ENCODE data around the gene DAB1. TPM values are rescaled to one million over a fixed set of nuclear protein-coding genes. Genes with fewer than 3 reads are reported as not detected.

The DAB1 gene
- total RNA-seq, 4 donors from 2014 or later: 0.22 TPM; not detected in 3

DNA sequence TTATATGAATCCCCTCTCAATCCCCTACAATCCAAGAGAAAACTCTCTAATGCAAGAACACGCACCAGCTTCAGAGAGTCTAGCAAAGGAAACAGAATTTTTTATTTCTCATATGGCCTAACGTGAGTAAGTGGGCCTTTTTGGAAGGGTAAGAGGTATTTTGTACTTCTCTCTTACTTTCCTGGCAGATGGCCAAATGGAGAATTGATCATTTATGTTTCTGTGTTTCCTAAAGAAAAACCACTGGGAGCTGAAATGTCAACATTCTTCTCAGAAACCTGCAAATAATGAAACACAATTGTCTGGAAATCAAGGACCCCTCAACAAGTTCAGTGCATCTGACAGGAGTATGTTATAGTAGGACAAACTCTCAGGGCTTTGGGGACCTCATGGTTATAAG lies 281.7 kb downstream of the DAB1 start:
- no peaks in the 10 kb centered on the region for H3K36me3 ChIP-seq
- H3K9me3 ChIP-seq: no peaks in the 10 kb centered on the region
- H3K27me3 ChIP-seq: no peaks in the 10 kb centered on the region
- no peaks in the 10 kb centered on the region for H3K4me1 ChIP-seq
- ATAC-seq: no peak
- no peak for TF ChIP-seq POLR2A (IDR thresholded peaks at IDR 0.05)
- TF ChIP-seq, protein P1, sequence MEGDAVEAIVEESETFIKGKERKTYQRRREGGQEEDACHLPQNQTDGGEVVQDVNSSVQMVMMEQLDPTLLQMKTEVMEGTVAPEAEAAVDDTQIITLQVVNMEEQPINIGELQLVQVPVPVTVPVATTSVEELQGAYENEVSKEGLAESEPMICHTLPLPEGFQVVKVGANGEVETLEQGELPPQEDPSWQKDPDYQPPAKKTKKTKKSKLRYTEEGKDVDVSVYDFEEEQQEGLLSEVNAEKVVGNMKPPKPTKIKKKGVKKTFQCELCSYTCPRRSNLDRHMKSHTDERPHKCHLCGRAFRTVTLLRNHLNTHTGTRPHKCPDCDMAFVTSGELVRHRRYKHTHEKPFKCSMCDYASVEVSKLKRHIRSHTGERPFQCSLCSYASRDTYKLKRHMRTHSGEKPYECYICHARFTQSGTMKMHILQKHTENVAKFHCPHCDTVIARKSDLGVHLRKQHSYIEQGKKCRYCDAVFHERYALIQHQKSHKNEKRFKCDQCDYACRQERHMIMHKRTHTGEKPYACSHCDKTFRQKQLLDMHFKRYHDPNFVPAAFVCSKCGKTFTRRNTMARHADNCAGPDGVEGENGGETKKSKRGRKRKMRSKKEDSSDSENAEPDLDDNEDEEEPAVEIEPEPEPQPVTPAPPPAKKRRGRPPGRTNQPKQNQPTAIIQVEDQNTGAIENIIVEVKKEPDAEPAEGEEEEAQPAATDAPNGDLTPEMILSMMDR (IDR thresholded peaks at IDR 0.05 in 4 of 5, conservative IDR thresholded peaks at IDR 0.05 in 1 of 5): no peak
- no peak overlapping the region for H3K27ac ChIP-seq
- no peak for DNase-seq
- no peak overlapping the region for H3K4me3 ChIP-seq
- in situ Hi-C loops (cut with MboI; ENCODE audit: low sequenced_read_pairs in 4 of 4) (no loop called here), intact Hi-C loops (cut with DNase I; ENCODE audit: low total_unique reads) (no loop called here)

GRCh38 chr1:57138432-57139078 lies 285.3 kb downstream of the DAB1 start:
- no peaks in the 10 kb centered on the region for H3K27me3 ChIP-seq
- H3K9me3 ChIP-seq: no peaks in the 10 kb centered on the region
- H3K27ac ChIP-seq: no peak overlapping the region
- TF ChIP-seq, protein P1 (IDR thresholded peaks at IDR 0.05 in 4 of 5, conservative IDR thresholded peaks at IDR 0.05 in 1 of 5): no peak
- TF ChIP-seq POLR2A (IDR thresholded peaks at IDR 0.05): no peak
- H3K36me3 ChIP-seq: no peaks in the 10 kb centered on the region
- DNase-seq: no peak
- intact Hi-C loops (cut with DNase I; ENCODE audit: low total_unique reads): no loop called here
- no peaks in the 10 kb centered on the region for H3K4me1 ChIP-seq
- H3K4me3 ChIP-seq: no peak overlapping the region
- in situ Hi-C loops (cut with MboI; ENCODE audit: low sequenced_read_pairs in 4 of 4): no loop called here
- no peak for ATAC-seq

GRCh38 chr1:57137980-57138379 lies 285.9 kb downstream of the DAB1 start:
- no peak for DNase-seq
- ATAC-seq: no peak
- intact Hi-C loops (cut with DNase I; ENCODE audit: low total_unique reads): no loop called here

DNA sequence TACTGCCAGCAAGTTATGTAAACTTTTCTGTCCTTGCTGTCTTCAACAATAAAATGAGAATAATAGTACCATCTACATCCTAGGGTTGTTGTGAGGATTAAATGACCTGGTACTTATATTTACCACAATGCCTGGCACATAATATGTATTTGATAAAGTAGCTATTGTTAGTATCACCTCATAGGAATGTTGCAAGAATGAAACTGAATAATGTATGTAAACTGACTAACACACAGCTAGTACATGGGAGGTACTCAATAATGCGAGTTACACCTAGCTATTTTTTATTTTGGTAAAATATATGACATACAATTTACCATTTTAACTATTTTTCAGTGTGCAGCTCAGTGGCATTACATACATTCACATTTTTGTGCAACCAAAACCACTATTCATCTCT lies 289.1 kb downstream of the DAB1 start:
- ATAC-seq: no peak
- H3K27ac ChIP-seq: no peak overlapping the region
- no peak overlapping the region for H3K4me3 ChIP-seq
- no peaks in the 10 kb centered on the region for H3K4me1 ChIP-seq
- intact Hi-C loops (cut with DNase I; ENCODE audit: low total_unique reads): no loop called here
- H3K36me3 ChIP-seq: no peaks in the 10 kb centered on the region
- no peaks in the 10 kb centered on the region for H3K9me3 ChIP-seq
- in situ Hi-C loops (cut with MboI; ENCODE audit: low sequenced_read_pairs in 4 of 4): no loop called here
- TF ChIP-seq POLR2A (IDR thresholded peaks at IDR 0.05): no peak
- TF ChIP-seq, protein P1 (IDR thresholded peaks at IDR 0.05 in 4 of 5, conservative IDR thresholded peaks at IDR 0.05 in 1 of 5): no peak
- no peaks in the 10 kb centered on the region for H3K27me3 ChIP-seq
- DNase-seq: no peak

More at GRCh38 chr1:57137980-57138379, 285.9 kb downstream of the DAB1 start:
- Histone ChIP-seq H3K36me3 (no peaks in the 10 kb centered on the region), H3K4me3 (no peak overlapping the region), H3K27ac (no peak overlapping the region), H3K27me3 (no peaks in the 10 kb centered on the region), H3K9me3 (no peaks in the 10 kb centered on the region), H3K4me1 (no peaks in the 10 kb centered on the region)
- in situ Hi-C loops (cut with MboI; ENCODE audit: low sequenced_read_pairs in 4 of 4): no loop called here
- TF ChIP-seq, protein P1 (IDR thresholded peaks at IDR 0.05 in 4 of 5, conservative IDR thresholded peaks at IDR 0.05 in 1 of 5): no peak
- no peak for TF ChIP-seq POLR2A (IDR thresholded peaks at IDR 0.05)

- no peak overlapping the region for H3K4me3 ChIP-seq
- H3K9me3 ChIP-seq: no peaks in the 10 kb centered on the region
- TF ChIP-seq POLR2A (IDR thresholded peaks at IDR 0.05): no peak
- TF ChIP-seq, protein P1 (IDR thresholded peaks at IDR 0.05 in 4 of 5, conservative IDR thresholded peaks at IDR 0.05 in 1 of 5): no peak
- ATAC-seq: no peak
- no peaks in the 10 kb centered on the region for H3K27me3 ChIP-seq
- H3K4me1 ChIP-seq: no peaks in the 10 kb centered on the region
- DNase-seq: no peak
- intact Hi-C loops (cut with DNase I; ENCODE audit: low total_unique reads) (no loop called here), in situ Hi-C loops (cut with MboI; ENCODE audit: low sequenced_read_pairs in 4 of 4) (no loop called here)
- no peak overlapping the region for H3K27ac ChIP-seq
- no peaks in the 10 kb centered on the region for H3K36me3 ChIP-seq
Observed at GRCh38 chr1:57133686-57134085, 290.2 kb downstream of the DAB1 start.
